SKM-1 (cell line): ENCODE results near the gene NUDT9.
"Not testable (repeated sequence)": the region's sequence is repeated elsewhere in the genome, so short reads cannot be mapped to it uniquely, and the experiment has no call there.

Experiments
- DNase-seq: peaks from one replicate; lab custom pipeline; 2025; ENCODE audit not compliant: unreplicated experiment; lab: John Stamatoyannopoulos, UW

The NUDT9 gene

GRCh38 chr4:87406902-87407301, 15.5 kb upstream of the NUDT9 start:
- DNase-seq: not testable (repeated sequence)

- DNase-seq: no peak
These were observed 12.9 kb upstream of the NUDT9 start for GRCh38 chr4:87409420-87409939.

- DNase-seq: no peak
These were observed 12.2 kb upstream of the NUDT9 start for GRCh38 chr4:87410157-87410556.

GRCh38 chr4:87410679-87411078, 11.7 kb upstream of the NUDT9 start:
- no peak for DNase-seq

DNA sequence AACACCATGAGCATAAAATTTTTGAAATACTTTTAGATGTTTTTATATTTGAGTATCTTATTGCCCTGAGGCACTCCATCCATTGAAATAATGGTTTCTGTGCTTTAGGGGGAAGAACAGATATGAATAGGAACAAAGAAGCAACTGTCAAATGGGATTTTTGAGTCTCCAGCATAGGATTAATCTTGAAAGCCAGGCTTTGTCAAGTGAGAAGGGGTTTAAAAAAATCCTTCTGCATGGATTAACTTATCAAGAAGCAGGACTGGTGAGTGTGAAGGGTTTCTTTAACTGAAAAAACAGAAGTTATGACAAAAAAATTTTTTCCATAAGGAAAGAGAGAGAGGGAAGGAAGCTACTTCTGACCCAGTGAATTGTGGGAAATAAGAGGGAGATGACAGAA, 7.6 kb upstream of the NUDT9 start:
- no peak for DNase-seq

- no peak for DNase-seq
These were observed 5.4 kb upstream of the NUDT9 start for GRCh38 chr4:87416965-87417364.

DNA sequence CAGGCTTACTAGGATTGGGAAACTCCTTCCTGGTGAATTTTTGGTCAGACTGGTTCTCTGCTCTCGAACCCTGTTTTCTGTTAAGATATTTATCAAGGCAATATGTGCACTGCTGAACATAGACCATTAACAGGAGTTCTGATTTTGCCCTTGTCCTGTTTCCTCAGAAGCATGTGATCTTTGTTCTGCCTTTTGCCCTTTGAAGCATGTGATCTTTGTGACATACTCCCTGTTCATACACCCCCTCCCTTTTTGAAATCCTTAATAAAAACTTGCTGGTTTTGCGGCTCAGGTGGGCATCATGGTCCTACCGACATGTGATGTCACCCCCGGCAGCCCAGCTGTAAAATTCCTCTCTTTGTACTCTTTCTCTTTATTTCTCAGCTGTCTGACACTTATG, 4.0 kb upstream of the NUDT9 start:
- DNase-seq: not testable (repeated sequence)

DNA sequence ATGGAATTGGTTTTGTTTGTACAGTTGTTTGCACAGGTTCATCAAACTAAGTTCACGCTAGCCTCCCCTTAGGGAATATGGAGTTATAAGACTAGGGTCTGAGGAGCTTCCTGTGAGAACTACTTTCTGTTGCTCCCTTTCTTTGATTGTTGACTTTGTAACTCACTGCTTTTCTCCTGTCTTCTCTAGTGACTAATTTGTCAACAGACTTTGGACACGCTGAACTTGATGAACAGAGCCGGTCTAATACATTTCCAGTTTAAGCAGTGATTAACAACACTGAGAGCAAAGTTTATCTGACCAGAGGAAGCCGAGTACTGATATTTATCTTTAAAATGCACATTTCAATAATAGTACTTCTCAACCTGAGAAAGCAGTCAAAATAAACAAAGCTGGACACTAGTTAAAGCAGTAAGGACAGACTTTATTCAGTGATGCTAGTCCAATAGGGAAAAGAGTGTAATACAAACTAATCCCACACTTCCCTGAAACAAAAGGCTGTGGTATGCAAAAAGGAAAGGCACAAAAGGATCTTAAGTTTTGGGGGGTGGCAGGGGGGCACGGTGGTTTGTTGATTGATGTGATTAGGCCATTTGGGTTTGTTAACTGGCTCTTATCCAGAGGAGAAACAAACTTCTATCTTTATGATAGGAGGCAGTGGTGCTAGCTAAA, 2.7 kb upstream of the NUDT9 start:
- DNase-seq: no peak

GRCh38 chr4:87420276-87420830, 2.0 kb upstream of the NUDT9 start:
- no peak for DNase-seq

GRCh38 chr4:87423317-87424098, 1.1 kb downstream of the NUDT9 start:
- no peak for DNase-seq

DNA sequence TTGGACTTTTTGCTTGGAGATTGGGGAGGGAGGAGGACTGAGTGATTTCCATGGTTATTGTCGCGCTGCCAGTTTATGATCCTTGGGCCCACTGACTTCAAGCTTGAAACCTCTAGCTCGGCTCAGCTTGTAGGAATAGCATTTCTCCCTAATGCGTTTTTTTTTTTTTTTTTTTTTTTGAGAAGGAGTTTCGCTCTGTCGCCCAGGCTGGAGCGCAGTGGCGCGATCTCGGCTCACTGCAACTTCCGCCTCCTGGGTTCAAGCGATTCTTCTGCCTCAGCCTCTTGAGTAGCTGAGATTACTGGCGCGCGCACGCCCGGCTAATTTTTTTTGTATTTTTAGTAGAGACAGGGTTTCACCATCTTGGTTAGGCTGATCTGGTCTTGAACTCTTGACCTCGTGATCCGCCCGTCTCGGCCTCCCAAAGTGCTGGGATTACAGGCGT, 1.7 kb downstream of the NUDT9 start:
- not testable (repeated sequence) for DNase-seq

DNA sequence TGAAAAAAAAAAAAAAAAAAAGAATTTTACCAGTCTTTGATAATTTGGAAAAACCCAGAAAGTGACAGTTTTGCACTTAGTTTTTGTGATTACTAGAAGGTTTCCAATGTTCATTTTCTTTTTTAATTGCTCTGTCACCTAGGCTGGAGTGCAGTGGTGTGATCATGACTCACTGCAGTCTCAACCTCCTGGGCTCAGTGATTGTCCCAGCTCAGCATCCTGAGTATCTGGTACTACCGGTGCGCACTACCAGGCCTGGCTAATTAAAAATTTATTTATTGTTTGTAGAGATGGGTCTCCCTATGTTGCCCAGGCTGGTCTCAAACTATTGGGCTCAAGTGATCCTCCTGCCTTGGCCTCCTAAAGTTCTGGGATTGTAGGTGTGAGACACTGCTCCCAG, 3.3 kb downstream of the NUDT9 start:
- DNase-seq: no peak

DNA sequence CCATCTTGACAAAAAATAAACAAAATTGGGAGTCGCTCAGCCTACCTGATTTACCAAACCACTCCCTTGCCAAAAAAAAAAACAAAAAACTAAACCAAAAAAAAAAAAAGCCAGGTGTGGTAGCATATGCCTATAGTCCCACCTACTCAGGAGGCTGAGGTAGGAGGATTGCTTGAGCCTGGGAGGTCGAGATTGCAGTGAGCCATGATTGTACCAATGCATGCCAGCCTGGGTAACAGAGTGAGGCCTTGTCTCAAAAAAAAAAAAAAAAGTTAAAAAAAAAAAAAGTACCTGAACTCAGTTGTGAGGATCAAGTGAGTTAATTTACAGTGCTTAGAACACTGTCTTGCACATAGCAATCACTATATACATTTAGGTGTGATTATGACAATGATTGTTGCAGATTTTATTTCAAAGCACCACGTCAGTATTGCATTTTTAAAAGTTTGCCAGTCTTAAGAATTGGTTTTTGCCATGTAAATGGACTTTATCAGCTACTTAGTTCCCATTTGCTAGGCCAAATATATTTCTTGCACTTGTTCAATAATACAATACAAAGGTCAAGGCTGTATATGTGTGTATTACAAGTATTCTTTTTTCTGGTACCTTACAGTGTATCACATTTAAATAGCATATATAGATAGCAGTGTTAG, 4.6 kb downstream of the NUDT9 start:
- no peak for DNase-seq

- DNase-seq: no peak
These were observed 5.1 kb downstream of the NUDT9 start for GRCh38 chr4:87427518-87427868.

- no peak for DNase-seq
These were observed 6.6 kb downstream of the NUDT9 start for GRCh38 chr4:87428979-87429378.

- DNase-seq: no peak
These were observed 7.7 kb downstream of the NUDT9 start for GRCh38 chr4:87430038-87430437.

GRCh38 chr4:87433342-87433741, 11.0 kb downstream of the NUDT9 start:
- DNase-seq: no peak

- no peak for DNase-seq
These were observed 20.5 kb downstream of the NUDT9 start for GRCh38 chr4:87442889-87443288.

DNA sequence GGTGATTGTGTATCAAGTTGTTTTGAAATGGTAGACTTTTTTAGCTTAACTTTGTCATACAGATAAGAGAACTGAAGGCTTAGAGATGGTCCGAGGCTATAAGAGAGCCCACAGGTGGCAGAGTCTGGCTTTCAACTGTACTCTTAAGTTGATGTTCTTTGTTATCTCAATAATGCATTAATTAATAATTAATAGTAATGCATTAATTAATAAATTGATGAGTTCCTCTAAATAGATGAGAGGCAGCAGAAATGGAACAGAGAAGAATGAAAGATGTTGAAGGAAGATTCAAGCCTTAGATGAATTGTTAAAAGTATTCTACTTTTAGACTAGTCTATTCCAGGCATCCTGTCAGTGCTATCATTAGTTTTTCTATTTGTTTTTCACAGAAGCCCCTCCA, 22.4 kb downstream of the NUDT9 start:
- no peak for DNase-seq

- DNase-seq: no peak
These were observed 23.6 kb downstream of the NUDT9 start for GRCh38 chr4:87445964-87446363.

DNA sequence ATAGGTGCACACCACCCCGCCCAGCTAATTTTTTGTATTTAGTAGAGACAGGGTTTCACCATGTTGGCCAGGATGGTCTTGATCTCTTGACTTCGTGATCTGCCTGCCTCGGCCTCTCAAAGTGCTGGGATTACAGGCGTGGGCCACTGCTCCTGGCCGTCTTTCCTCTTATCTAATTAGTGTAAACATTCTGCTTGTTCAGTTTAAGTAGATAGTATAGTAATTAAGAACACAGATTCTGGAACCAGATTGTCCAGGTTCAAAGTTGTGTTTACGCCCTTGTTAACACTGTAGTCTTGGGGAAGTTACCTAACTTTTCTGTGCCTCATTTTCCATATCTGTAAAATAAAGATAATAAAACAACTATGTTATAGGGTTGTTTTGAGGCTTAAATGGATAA, 24.0 kb downstream of the NUDT9 start:
- DNase-seq: not testable (repeated sequence)

- no peak for DNase-seq
These were observed 29.2 kb downstream of the NUDT9 start for GRCh38 chr4:87451537-87451936.
